CD4-positive, alpha-beta memory T cell (primary cell): ENCODE results near the gene RAC2. TPM values are rescaled to one million over a fixed set of nuclear protein-coding genes. Genes with fewer than 3 reads are reported as not detected.

Source experiments
- CTCF ChIA-PET: fragments of 350-600 bp; sonication (Branson Sonifier 250); formaldehyde crosslinking; loops from one replicate; lab custom pipeline; 2021; ENCODE audit warnings: inconsistent platforms; ENCODE audit not compliant: partially characterized antibody; lab: Charles Lee
- POLR2A ChIA-PET: fragments of 350-600 bp; sonication (Branson Sonifier 250); formaldehyde crosslinking; loops from one replicate; lab custom pipeline; 2021; ENCODE audit not compliant: partially characterized antibody; lab: Charles Lee
- DNase-seq, 5 donors: peaks; one replicate each; pipeline versions ENCODE4 v3.0.0 to v3.0.0-alpha.2; 2020 to 2022; ENCODE audit warnings: mixed read lengths in 1 of 5
- H3K27ac ChIP-seq: one replicate; pipeline ENCODE4 v1.7.0; 2013; ENCODE audit warnings: low read depth, low read length
- H3K27me3 ChIP-seq: 2 replicates; pipeline ENCODE4 v1.7.0; 2013; ENCODE audit warnings: mild to moderate bottlenecking, low read length, moderate library complexity; ENCODE audit not compliant: insufficient read depth
- H3K36me3 ChIP-seq: 2 replicates; pipeline ENCODE4 v1.7.0; 2013; ENCODE audit warnings: mild to moderate bottlenecking, low read length, moderate library complexity; ENCODE audit not compliant: insufficient read depth
- H3K4me1 ChIP-seq: 2 replicates; pipeline ENCODE4 v1.7.0; 2013; ENCODE audit warnings: mild to moderate bottlenecking, low read length, moderate library complexity; ENCODE audit not compliant: insufficient read depth
- H3K4me3 ChIP-seq, 2 donors: one replicate each; pipeline ENCODE4 v1.7.0; 2013; ENCODE audit warnings: low read length in 2 of 2, mild to moderate bottlenecking in 1 of 2
- H3K9me3 ChIP-seq, 2 donors: one replicate each; pipeline ENCODE4 v1.7.0; 2013; ENCODE audit warnings: low read length in 2 of 2, control low read depth in 1 of 2; ENCODE audit not compliant: control insufficient read depth in 1 of 2
- H3K27ac Mint-ChIP-seq, 7 donors: one replicate each; pipeline ENCODE4 v1.8.0; 2020 to 2021; ENCODE audit warnings: mixed read lengths in 7 of 7, mild to moderate bottlenecking in 6 of 7, inconsistent platforms in 3 of 7, moderate library complexity in 3 of 7
- H3K27me3 Mint-ChIP-seq, 2 donors: one replicate each; pipeline ENCODE4 v1.8.0; 2020 to 2021; ENCODE audit warnings: mixed read lengths in 2 of 2
- H3K36me3 Mint-ChIP-seq, 2 donors: one replicate each; pipeline ENCODE4 v1.8.0; 2020 to 2021; ENCODE audit warnings: mixed read lengths in 2 of 2, inconsistent platforms in 1 of 2, mild to moderate bottlenecking in 1 of 2
- H3K4me1 Mint-ChIP-seq, 4 donors: one replicate each; pipeline ENCODE4 v1.8.0; 2020 to 2021; ENCODE audit warnings: mixed read lengths in 4 of 4, mild to moderate bottlenecking in 1 of 4
- H3K4me3 Mint-ChIP-seq, 8 donors: one replicate each; pipeline ENCODE4 v1.8.0; 2020 to 2021; ENCODE audit warnings: mixed read lengths in 8 of 8, mild to moderate bottlenecking in 7 of 8, moderate library complexity in 6 of 8, inconsistent platforms in 3 of 8
- H3K9me3 Mint-ChIP-seq, 8 donors: one replicate each; pipeline ENCODE4 v1.8.0; 2020 to 2021; ENCODE audit warnings: mixed read lengths in 8 of 8, mild to moderate bottlenecking in 5 of 8, inconsistent platforms in 3 of 8, moderate library complexity in 1 of 8
- intact Hi-C: fragments of 100-400 bp; cut with micrococcal nuclease; formaldehyde crosslinking; loops from one replicate; pipeline ENCODE4 v1.15.1; 2023
- polyA plus RNA-seq, 2 donors: library from polyadenylated mRNA; unstranded; fragments of 300-500 nt; fragmentation: Illumina TruSeq; gene quantifications; one replicate each; pipeline ENCODE4 v1.2.3, GENCODE V29; 2021
- total RNA-seq, 2 experiments: library from RNA; stranded (reverse); gene quantifications; one replicate each; pipeline ENCODE4 v1.2.3, GENCODE V29; 2021

Gene RAC2
- total and polyA plus RNA-seq, 4 experiments from 2014 or later: 304 to 917 (median 521) TPM

DNA sequence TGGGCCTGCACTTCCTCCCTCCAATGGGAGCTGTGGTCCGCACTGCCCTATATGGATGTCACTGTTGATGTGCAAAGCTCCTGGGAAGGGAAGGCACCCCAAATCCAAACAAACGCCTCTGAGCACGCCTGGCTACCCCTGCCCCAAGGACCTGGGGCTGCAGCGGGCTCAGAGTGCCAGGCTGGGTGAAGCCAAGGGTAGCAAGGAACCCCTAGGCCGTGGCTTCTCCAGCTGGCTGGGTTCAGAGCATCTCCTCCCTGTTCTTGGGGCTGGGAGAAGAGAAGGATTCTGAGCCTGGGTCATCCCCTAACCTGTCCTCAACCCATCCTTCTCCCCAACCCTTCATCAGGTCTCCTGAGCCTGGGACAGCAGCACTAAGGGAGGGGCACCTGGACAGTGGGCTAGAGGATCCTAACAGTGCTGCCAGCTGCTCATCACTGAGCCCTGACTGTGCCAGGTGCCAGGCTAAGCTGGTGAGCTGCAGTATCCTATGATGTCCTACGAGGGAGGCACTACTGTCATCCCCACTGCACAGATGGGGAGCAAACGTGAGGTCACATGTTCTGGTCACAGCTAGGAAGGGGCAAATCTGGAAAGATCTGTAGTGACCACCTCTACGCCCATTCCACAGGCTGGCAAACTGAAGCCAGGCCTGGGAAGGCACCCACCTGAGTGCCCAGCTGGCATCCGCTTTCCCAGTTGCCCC lies 34.8 kb downstream of the RAC2 start:
- Histone ChIP-seq H3K27me3 (no peaks in the 10 kb centered on the region), H3K9me3 (no peaks in the 10 kb centered on the region), H3K4me1 (peaks cover 14% of the 10 kb centered on the region), H3K4me3 (no peak overlapping the region), H3K36me3 (no peaks in the 10 kb centered on the region), H3K27ac (no peak overlapping the region)
- peaks cover 7 to 17% (median 11%) of the 10 kb centered on the region in 4 donors for H3K4me1 Mint-ChIP-seq
- H3K9me3 Mint-ChIP-seq: no peaks in the 10 kb centered on the region
- POLR2A ChIA-PET: interaction anchor here (1.0 to 4.4 kb wide), 5 partner anchors 10 to 35 kb away, joined by 3 to 22 read pairs (median 3); partner anchors contain the start of gene RAC2
- intact Hi-C loops: no loop called here
- no peaks in the 10 kb centered on the region for H3K36me3 Mint-ChIP-seq
- H3K4me3 Mint-ChIP-seq: no peak overlapping the region
- peak overlapping the region in 3 of 7 donors; percentile 34 to 68 (median 67) for H3K27ac Mint-ChIP-seq
- DNase-seq: no peak
- no peaks in the 10 kb centered on the region for H3K27me3 Mint-ChIP-seq
- CTCF ChIA-PET: interaction anchor here (0.9 to 3.3 kb wide), 3 partner anchors 10 to 51 kb away, joined by 3 to 16 read pairs (median 10); no protein-coding TSS in a partner anchor

DNA sequence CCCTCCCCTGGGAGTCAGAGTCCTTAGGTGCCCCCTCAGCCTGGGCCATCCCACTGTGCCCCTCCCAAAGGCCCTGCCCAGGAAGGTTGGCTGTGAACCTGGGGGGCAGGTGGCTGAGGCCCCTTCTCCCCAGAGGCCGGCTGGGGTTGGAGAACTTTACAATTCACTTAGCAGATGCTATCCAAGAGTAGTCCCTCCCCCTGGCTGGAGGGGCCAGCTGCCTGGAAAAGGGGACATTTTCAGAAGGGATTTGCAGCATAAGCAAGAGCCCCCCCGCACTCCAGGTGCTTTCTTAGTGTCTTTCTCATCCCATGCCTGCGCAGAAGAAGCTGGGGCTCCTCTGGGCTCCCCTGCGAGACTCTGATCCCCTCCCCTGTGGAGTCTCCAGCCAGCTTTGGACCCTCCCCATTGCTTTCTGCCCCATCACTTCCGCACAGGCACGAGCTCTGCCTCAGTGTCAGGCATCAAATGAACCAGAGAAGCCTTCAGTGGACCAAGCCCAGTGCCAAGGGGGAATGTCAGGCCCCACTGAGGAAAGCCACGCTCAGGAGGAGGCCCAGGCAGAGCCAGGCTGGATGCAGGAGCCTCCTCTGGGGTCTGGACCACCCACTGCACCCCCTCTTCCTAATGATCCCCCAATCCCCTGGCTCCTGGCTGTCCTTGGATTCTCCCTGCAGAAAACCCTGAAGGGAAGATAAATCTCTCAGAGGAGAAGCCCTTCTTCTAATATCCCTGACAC lies 35.5 kb downstream of the RAC2 start:
- intact Hi-C loops: no loop called here
- no peaks in the 10 kb centered on the region for H3K36me3 ChIP-seq
- H3K4me1 Mint-ChIP-seq: peaks cover 7 to 17% (median 11%) of the 10 kb centered on the region in 4 donors
- no peaks in the 10 kb centered on the region for H3K27me3 ChIP-seq
- DNase-seq: no peak
- POLR2A ChIA-PET: interaction anchor here (0.9 to 4.4 kb wide), 5 partner anchors 10 to 36 kb away, joined by 3 to 22 read pairs (median 3); partner anchors contain the start of gene RAC2
- H3K9me3 ChIP-seq: no peaks in the 10 kb centered on the region
- H3K9me3 Mint-ChIP-seq: no peaks in the 10 kb centered on the region
- peaks cover 14% of the 10 kb centered on the region for H3K4me1 ChIP-seq
- CTCF ChIA-PET: interaction anchor here (0.9 to 3.3 kb wide), 2 partner anchors 9 to 52 kb away, joined by 3 to 16 read pairs; no protein-coding TSS in a partner anchor
- H3K27me3 Mint-ChIP-seq: no peaks in the 10 kb centered on the region
- no peak overlapping the region for H3K4me3 ChIP-seq
- H3K4me3 Mint-ChIP-seq: peak overlapping the region in 1 of 8 donors; percentile 43
- H3K27ac ChIP-seq: no peak overlapping the region
- no peaks in the 10 kb centered on the region for H3K36me3 Mint-ChIP-seq
- peak overlapping the region in 6 of 7 donors; percentile 34 to 85 (median 45) for H3K27ac Mint-ChIP-seq

DNA sequence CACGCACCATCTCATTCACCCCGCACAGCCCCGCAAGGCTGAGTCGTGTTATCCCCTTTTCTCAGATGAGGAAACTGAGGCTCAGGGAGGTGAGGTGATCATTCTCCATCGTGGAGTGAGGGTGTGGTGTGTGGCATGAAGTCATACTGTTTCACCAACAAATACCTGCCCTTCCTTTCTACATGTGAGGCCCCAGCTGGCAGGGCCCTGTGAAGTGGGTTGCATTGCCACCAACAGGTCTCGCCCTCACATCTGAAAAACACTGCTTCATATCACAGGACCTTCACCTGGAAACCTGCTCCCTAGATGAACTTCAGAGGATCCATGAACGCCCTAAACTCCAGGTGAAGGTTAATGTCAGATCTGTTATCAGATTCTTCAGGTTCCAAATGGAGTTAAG lies 36.1 kb downstream of the RAC2 start:
- no peak overlapping the region for H3K27ac ChIP-seq

DNA sequence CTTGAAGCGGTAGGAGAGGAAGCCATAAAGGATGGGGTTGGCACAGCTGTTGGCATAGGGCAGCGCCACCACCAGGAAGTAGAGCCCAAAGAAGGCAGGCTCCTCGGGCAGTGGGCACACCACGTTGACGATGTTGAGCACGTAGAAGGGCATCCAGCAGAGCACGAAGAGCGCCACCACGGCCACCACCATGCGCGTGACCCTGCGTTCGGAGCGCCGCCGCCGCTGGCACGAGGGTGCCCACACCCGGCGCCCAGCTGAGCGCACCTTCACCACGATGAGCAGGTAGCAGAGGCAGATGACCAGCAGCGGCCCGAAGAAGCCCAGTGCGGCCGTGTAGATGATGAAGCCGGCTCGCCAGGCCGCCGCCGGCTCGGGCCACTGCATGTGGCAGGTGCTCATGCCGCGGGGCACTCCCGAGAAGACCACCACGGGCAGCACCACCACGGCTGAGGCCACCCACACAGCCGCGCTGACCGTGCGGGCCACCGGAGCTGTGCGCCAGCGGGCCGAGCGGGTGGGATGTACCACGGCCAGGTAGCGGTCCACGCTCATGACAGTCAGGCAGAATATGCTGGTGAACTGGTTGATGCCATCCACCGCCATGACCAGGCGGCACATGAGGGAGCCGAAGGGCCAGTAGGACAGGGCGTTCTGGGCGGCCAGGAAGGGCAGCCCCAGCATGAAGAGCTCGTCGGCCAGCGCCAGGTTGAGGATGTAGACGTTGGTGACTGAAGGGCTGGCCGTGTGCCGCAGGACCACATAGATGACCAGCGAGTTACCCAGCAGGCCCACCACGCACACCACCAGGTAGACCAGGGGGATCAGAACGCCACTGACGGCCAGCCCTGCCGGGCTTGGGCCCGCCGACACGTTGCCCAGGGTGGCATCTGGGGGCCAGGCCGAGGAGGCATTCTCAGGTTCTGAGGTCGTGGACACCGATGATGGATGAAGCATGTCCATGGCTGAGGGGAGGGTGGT lies 36.9 kb downstream of the RAC2 start:
- Histone ChIP-seq H3K27me3 (no peaks in the 10 kb centered on the region), H3K9me3 (no peaks in the 10 kb centered on the region), H3K4me3 (no peak overlapping the region), H3K27ac (no peak overlapping the region), H3K4me1 (peaks cover 14% of the 10 kb centered on the region), H3K36me3 (no peaks in the 10 kb centered on the region)
- no peak for DNase-seq
- Mint-ChIP-seq H3K4me3 (no peak overlapping the region), H3K4me1 (peaks cover 8 to 17% (median 11%) of the 10 kb centered on the region in 4 donors), H3K27ac (no peak overlapping the region), H3K36me3 (no peaks in the 10 kb centered on the region), H3K9me3 (no peaks in the 10 kb centered on the region), H3K27me3 (no peaks in the 10 kb centered on the region)
- intact Hi-C loops: no loop called here
- ChIA-PET POLR2A (interaction anchor here (3.0 to 4.4 kb wide), 2 partner anchors 8 to 11 kb away, joined by 18 to 22 read pairs; no protein-coding TSS in a partner anchor), CTCF (interaction anchor here (1.7 kb wide), 1 partner anchor 53 kb away, joined by 9 read pairs; no protein-coding TSS in a partner anchor)

More for the DNA sequence above, 36.1 kb downstream of the RAC2 start:
- H3K36me3 ChIP-seq: no peaks in the 10 kb centered on the region
- Mint-ChIP-seq H3K4me3 (peak overlapping the region in 3 of 8 donors; percentile 25 to 43 (median 26)), H3K4me1 (peaks cover 7 to 17% (median 11%) of the 10 kb centered on the region in 4 donors), H3K36me3 (no peaks in the 10 kb centered on the region), H3K27me3 (no peaks in the 10 kb centered on the region), H3K9me3 (no peaks in the 10 kb centered on the region), H3K27ac (peak overlapping the region in 4 of 7 donors; percentile 23 to 85 (median 60))
- no peaks in the 10 kb centered on the region for H3K9me3 ChIP-seq
- ChIA-PET POLR2A (interaction anchor here (0.9 to 4.4 kb wide), 4 partner anchors 9 to 24 kb away, joined by 3 to 22 read pairs (median 12); no protein-coding TSS in a partner anchor), CTCF (interaction anchor here (1.7 kb wide), 1 partner anchor 52 kb away, joined by 9 read pairs; no protein-coding TSS in a partner anchor)
- DNase-seq: no peak
- intact Hi-C loops: no loop called here
- no peak overlapping the region for H3K4me3 ChIP-seq
- no peaks in the 10 kb centered on the region for H3K27me3 ChIP-seq
- H3K4me1 ChIP-seq: peaks cover 14% of the 10 kb centered on the region

DNA sequence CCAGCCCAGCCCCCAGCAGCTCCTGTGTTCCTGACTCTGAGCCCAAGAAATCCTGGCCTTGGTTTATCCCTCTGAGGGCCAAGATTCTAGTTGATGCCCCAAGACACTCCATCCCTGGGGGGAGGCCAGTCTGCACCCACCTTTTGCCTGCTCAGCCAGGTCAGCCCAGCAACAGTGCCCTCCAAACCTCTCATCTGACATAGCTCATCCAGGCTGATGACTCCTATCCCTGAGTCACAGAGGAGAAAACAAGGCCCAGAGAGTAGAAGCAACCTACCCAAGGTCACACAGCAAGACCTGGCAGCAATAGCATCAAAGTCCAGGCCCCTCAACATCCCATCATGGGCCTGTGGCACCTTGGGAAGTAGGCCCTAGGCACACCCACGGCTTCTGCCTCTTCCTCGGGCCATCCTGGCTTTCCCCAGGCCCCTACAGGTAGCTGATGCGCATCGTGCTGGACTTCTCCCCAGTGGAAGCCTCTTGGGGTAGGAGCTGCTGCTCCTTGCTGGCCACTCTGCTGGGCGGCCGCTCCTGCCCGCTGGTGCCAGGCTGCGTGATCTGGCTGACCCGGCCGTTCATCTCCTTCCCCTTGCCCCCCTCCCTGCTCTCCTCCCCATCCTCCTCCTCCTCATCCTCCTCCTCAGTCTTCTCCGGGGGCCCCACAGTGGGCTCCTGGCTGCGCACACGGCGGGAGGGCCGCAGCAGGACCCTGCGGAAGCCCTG lies 37.8 kb downstream of the RAC2 start:
- POLR2A ChIA-PET: interaction anchor here (1.2 to 3.0 kb wide), 2 partner anchors 12 to 38 kb away, joined by 3 to 18 read pairs; partner anchors contain the start of gene RAC2
- Mint-ChIP-seq H3K9me3 (no peaks in the 10 kb centered on the region), H3K4me1 (peaks cover 8 to 17% (median 11%) of the 10 kb centered on the region in 4 donors), H3K27me3 (no peaks in the 10 kb centered on the region), H3K36me3 (no peaks in the 10 kb centered on the region), H3K4me3 (no peak overlapping the region), H3K27ac (peak overlapping the region in 4 of 7 donors; percentile 6 to 72 (median 54))
- Histone ChIP-seq H3K4me1 (peaks cover 14% of the 10 kb centered on the region), H3K4me3 (no peak overlapping the region), H3K27ac (no peak overlapping the region), H3K27me3 (no peaks in the 10 kb centered on the region), H3K36me3 (no peaks in the 10 kb centered on the region), H3K9me3 (no peaks in the 10 kb centered on the region)
- CTCF ChIA-PET: interaction anchor here (1.4 to 1.7 kb wide), 2 partner anchors 54 kb away, joined by 6 to 9 read pairs; no protein-coding TSS in a partner anchor
- intact Hi-C loops: no loop called here
- DNase-seq: no peak

DNA sequence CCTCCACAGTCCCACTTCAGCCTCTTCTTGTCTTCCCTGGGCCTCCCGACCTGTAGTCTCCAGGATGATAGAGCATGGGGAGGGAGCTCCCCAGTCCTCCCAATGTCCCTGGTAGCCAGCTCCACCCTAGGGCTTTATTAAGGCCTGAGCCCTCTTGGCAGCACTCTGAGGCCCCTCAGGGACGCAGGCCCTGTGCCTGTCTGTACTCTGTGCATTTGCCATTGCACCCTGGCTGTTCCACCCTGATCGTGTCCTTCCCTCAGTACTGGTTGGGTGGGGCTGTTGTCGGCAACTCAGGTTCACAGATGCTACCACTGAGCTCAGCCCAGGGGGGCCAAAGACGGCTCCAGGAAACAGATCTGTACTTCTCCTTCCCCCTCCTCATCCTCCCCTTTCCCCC lies 39.0 kb downstream of the RAC2 start:
- Mint-ChIP-seq H3K36me3 (no peaks in the 10 kb centered on the region), H3K9me3 (no peaks in the 10 kb centered on the region), H3K4me3 (no peak overlapping the region), H3K4me1 (peaks cover 8 to 21% (median 12%) of the 10 kb centered on the region in 4 donors), H3K27me3 (no peaks in the 10 kb centered on the region), H3K27ac (peak overlapping the region in 2 of 7 donors; percentile 52 to 66)
- Histone ChIP-seq H3K9me3 (no peaks in the 10 kb centered on the region), H3K27ac (no peak overlapping the region), H3K27me3 (no peaks in the 10 kb centered on the region), H3K4me3 (no peak overlapping the region), H3K4me1 (peaks cover 15% of the 10 kb centered on the region), H3K36me3 (no peaks in the 10 kb centered on the region)
- ChIA-PET CTCF (interaction anchor here (1.4 kb wide), 1 partner anchor 55 kb away, joined by 6 read pairs; no protein-coding TSS in a partner anchor), POLR2A (interaction anchor here (0.9 to 3.0 kb wide), 7 partner anchors 9 to 55 kb away, joined by 3 to 18 read pairs (median 3); partner anchors contain the start of genes IL2RB and RAC2)
- intact Hi-C loops: no loop called here
- DNase-seq: no peak
